Left ventricle myocardium superior (tissue), 1 donor: ENCODE data around the gene AADACL3. TPM values are rescaled to one million over a fixed set of nuclear protein-coding genes. Genes with fewer than 3 reads are reported as not detected.
A peak's percentile ranks its signal among the peaks of the same experiment; 100 is the strongest.
"Not testable (repeated sequence)": the region's sequence is repeated elsewhere in the genome, so short reads cannot be mapped to it uniquely, and the experiment has no call there.

ENCODE experiments used
- ATAC-seq: fragments of 200-7000 bp; cut with Tn5 transposase; one replicate; pipeline ENCODE4 v1.9.1; 2020; ENCODE audit warnings: mild to moderate bottlenecking, moderate library complexity
- DNase-seq: peaks from one replicate; pipeline ENCODE4 v3.0.0-alpha.2; 2020
- intact Hi-C: fragments of 100-400 bp; cut with micrococcal nuclease; formaldehyde crosslinking; loops from one replicate; pipeline ENCODE4 v1.11.0; 2022
- total RNA-seq: library from RNA; stranded (reverse); fragmentation: NEBNext Ultra II Directional; extraction: Animal tissue kit (Norgen Biotek cat#: 25700); gene quantifications from one replicate; pipeline ENCODE4 v1.2.1, GENCODE V29; 2021
- donor health status: DM: no; HTN: yes; CAD: no; lungs with severe emphysema.

AADACL3 gene
- total RNA-seq, 1 donor from 2014 or later = not detected

DNA sequence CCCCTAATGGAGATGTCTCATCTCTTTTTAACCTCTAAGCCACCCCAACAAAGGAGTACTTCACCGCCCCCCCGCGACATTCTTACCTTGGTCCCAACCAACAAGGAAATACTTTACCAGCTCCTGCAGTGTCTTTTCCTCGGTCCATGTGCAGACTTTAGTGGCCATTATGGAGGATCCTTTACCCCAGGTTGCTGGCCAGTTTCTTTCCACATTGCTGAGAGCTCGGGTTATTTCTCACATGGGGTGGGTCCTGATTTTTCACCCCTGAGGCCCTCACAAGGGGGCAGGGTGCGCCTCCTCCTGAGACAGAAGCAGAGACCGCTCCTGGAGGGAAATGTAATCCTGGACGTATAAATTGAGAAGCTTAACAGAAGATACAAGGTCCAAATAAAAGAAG lies 3.0 kb upstream of the AADACL3 start:
- no peak for DNase-seq
- ATAC-seq = no peak
- intact Hi-C loops = no loop called here

DNA sequence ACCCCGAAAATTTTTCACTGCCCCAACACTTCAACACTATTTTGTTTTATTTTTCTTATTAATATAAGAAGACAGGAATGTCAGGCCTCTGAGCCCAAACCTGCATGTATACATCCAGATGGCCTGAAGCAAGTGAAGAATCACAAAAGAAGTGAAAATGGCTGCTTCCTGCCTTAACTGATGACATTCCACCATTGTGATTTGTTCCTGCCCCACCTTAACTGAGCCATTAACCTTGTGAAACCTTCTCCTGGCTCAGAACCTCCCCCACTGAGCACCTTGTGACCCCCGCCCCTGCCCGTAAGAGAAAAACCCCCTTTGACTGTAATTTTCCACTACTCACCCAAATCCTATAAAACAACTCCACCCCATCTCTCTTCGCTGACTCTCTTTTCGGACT lies 2.3 kb upstream of the AADACL3 start:
- intact Hi-C loops, DNase-seq, ATAC-seq: not testable (repeated sequence)

DNA sequence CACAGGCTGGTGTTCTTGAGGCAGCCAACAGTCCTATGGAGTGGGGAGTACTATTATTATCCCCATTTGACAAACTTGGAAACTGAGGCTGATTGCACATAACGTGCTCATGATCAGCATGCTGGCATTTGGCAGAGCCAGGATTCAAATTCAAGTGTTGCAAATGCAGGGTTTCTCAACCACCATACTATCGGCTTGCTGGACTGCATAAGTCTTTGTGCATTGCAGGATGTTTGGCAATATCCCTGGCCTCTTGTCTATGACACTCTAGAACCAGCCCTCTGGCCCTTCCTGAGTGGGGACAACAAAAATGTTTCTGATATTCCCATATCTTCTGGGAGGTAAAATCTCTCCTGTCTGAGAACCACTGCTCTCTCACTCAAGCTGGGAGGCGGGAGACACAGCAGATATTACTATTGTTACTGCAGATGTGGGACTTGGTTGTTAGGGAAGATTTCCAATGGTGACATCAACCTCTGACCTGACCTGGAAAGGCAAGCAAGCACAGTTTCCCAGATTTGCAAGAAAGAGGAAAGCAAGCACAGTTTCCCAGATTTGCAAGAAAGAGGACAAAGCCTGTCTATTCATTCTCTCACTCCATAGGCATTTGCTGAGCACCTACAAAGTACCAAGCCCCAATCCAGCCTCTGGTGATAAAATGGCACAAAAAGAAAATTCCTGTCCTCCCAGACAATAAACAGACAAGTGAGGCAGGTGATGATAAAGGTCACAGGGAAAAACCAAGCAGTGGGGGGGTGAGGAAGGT lies 1.0 kb upstream of the AADACL3 start:
- ATAC-seq (no peak), DNase-seq (no peak)
- intact Hi-C loops = no loop called here

DNA sequence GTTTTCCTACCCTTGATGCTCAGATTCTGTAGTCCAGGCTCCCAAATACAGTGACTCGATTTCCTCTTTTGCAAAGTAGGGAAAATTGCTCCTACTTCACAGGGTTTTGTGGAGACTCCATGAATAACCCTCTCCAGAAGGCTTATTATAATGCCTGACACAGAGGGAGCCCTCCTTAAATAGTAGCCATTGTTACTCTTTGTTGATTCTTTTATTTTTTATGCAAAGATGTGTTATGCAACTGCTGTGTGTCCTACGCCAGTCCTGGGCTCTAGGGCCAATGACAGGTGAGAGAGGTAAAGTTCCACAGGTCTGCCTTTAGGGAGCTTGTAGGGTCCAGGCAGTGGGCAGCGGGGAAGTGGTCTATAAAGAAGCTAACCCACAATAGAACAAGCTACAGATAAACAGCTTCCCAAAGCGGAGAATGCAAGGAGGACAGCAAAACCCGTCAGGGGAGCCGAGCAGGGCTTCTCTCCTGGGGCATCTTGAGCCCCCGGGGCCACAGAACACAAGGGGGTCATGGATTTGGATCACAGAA lies 1.5 kb downstream of the AADACL3 start:
- intact Hi-C loops = no loop called here
- ATAC-seq (no peak), DNase-seq (no peak)

DNA sequence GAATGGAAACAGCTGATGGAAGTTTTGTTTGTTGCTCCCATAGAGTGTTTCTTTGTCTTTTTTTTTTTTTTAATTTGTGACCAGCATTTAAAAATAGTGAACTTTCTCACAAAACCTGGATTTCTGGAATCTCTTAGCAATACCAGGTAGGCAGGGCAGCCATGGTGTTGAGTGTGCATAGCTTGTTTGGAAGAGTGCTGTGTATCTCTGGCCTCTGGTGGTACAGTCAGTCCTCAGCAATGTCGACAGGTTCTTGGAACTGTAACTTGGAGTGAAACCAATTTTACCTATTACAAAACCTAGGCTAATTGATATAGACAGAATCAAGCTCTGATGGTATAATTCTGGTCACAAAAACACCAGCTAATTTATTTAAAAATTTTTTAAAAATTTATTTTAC lies 6.7 kb downstream of the AADACL3 start:
- intact Hi-C loops = no loop called here
- DNase-seq (no peak), ATAC-seq (peak; percentile 59)

DNA sequence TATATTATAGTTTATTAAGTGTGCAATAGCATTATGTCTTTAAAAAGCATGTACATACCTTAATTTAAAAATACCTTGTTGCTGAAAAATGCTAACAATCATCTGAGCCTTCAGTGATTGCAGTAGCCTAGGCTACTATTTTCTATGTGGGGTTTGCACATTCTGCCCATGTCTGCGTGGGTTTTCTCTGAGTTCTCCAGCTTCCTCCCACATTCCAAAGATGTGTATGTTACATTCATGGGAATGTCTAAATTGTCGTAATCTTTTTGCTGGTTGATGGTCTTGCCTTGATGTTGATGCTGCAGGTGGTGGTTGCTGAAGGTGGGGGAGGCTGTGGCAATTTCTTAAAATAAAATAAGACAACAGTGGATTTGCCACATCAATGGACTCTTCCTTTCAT lies 12.5 kb downstream of the AADACL3 start:
- no peak for ATAC-seq
- DNase-seq = no peak
- intact Hi-C loops = no loop called here

DNA sequence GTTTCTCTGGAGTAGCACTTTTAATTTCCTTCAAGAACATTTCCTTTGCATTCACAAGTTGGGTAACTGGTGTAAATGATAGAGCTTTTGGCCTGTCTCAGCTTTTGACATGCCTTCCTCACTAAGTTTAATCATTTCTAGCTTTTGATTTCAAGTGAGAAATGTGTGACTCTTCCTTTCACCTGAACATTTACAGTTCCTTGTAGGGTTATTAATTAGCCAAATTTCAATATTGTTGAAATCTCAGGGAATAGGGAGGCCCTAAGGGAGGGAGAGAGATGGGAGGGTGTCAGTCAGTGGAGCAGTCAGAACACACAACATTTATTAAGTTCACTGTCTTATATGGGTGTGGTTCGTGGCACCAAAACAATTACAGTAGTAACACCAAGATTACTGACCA lies 14.2 kb downstream of the AADACL3 start:
- intact Hi-C loops = no loop called here
- no peak for DNase-seq
- ATAC-seq = no peak

DNA sequence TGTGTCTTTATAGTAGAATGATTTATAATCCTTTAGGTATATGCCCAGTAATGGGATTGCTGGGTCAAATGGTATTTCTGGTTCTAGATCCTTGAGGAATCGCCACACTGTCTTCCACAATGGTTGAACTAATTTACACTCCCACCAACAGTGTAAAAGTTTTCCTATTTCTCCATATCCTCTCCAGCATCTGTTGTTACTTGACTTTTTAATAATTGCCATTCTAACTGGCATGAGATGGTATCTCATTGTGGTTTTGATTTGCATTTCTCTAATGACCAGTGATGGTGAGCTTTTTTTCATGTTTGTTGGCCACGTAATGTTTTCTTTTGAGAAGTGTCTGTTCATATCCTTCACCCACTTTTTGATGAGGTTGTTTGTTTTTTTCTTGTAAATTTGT lies 15.2 kb downstream of the AADACL3 start:
- ATAC-seq, intact Hi-C loops, DNase-seq: not testable (repeated sequence)

DNA sequence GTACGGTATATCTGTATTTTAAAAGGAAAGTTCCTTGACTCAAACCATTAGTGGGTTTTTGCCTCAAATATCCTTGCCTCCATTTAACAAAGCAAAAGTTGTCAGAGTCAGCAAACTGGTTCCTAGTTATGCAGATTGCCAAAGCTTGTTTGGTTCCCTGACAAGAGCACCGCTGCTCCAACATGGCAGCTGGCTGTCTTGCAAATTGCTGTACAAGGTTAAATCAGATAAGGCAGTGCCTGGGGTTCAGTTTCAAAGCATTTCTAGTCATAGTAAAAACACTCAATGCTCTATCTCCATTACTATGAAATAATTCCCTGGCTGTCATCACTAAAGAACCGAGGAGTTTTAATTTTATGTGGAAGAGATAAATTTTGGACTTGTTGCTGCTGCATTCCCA lies 18.7 kb downstream of the AADACL3 start:
- ATAC-seq (no peak), DNase-seq (no peak)
- intact Hi-C loops = no loop called here

DNA sequence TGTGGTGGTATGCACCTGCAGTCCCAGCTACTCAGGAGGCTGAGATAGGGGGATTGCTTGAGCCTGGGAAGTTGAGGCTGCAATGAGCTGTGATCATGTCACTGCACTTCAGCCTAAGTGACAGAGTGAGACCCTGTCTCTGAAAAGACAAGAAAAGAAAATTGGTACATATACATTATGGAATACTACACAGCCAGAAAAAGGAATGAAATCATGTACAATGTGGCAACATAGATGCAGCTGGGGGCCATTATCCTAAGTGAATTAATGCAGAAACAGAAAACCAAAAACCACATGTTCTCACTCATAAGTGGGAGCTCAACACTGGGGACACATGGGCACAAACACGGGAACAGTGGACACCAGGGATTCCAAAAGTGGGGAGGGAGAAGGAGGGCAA lies 23.0 kb downstream of the AADACL3 start:
- DNase-seq (no peak), ATAC-seq (no peak)
- intact Hi-C loops = no loop called here

DNA sequence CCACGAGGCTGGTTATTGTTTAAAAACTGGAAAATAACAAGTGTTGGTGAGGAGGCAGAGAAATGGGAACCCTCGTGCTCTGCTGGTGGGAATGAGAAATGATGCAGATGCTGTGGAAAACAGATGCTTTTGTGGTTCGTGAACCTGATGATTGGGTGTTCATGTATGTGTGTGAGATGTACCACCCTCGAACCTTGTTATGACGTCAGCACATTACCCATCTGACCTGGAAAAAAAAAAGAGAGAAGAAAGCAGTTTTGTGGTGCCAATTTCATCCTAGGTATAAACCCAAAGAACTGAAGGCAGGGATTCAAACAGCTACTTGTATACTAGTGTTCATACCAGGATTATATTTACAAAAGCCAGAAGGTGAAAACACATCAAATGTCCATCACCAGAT lies 23.7 kb downstream of the AADACL3 start:
- ATAC-seq (no peak), DNase-seq (no peak)
- intact Hi-C loops = no loop called here

DNA sequence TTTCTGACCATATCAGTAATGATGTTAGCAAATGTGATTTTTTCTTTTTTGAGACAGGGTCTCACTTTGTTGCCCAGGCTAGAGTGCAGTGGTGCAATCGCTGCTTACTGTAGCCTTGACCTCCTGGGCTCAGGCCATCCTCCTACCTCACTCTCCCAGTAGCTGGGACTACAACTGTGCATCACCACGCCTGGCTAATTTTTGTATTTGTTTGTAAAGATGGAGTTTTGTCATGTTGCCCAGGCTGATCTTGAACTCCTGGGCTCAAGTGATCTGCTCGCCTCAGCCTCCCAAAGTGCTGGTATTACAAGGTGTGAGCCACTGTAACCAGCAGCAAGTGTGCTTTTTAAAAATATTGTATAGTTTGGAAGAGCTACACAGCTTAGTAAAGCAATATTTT lies 26.0 kb downstream of the AADACL3 start:
- ATAC-seq = no peak
- intact Hi-C loops = no loop called here
- no peak for DNase-seq

DNA sequence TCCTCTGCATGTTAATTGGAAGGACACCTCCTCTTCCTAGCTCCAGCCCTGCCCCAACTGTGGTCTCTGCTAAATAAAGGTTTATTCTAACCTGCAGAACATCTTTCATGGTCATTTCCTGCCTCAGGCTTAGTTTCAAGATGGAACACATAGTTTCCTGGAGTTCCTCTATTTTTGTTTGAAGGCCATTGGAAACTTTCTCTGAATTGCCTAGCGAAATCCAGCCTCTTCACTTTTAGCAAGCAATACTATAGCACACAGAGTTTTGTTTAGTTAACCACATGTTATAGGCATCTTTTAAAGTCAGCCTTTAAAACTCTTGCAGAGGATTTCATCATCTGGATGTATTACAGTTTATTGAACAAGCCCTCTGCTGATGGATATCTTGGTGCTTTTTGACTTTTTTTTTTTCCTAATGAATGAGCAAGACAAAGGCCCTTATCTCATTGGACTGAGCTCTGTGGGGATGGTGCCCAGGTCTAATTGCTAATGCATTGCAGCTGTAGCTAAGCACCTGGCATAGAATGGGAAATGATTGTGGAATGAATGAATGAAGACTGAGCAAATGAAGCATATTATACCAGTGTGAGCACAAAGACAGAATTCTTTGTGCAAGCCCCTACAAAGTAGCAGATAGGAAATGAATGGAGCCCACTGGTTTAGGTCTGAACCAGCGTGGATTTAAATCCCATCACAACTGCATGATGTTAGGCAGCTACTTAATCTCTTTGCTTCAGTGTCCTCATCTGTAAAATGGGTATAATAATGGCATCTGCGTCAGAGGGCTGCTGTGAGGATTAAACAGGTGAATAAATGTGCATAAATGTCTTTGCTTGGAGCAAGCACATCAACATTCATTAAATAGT lies 29.4 kb downstream of the AADACL3 start:
- no peak for ATAC-seq
- intact Hi-C loops = no loop called here
- no peak for DNase-seq

DNA sequence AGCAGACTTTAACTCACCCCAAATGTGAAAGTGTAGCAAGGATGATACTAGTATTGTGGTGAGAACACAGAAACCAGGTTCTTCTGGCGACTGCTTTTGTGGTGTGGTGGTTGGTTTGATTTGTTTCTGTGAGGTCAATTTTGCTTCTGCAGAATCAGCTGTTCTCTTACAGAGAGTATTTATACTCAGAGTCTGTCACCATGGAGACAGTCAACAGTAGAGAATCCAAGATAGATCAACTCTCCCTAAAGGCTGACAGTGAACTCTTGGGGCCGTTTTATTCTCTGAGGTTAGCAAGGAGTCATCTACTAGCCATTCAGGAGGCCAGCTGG lies 30.0 kb downstream of the AADACL3 start, which contains the start of gene CFAP107:
CFAP107 (plus strand) TSS at position 209 of the 332 bp plus-strand sequence. CDS start 231 bp downstream, outside the sequence.
- ATAC-seq (no peak), DNase-seq (no peak)
- intact Hi-C loops = no loop called here

DNA sequence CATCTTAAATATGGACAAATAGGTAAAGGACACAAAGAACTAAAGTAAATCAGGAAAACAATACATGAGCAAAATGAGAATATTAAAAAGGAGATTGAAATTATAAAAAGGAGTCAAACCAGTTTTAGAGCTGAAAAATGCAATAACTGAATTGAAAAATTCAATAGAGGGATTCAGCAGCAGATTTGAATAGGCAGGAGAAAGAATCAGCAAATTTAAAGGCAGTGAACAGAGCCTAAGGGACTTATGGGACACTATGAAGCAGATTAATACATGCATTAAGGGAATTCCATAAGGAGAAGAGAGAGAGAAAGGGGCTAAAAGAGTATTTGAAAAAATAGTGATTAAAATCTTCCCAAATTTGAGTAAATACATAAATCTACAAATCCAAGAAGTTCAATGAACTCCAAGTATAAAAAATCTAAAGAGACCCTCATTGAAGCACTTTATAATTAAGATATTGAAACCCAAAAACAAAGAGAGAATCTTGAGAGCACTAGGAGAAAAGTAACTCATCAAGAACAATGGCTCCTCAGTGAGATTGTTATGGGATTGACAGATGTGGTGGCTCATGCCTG lies 33.0 kb downstream of the AADACL3 start:
- ATAC-seq (no peak), DNase-seq (no peak)
- intact Hi-C loops = no loop called here

DNA sequence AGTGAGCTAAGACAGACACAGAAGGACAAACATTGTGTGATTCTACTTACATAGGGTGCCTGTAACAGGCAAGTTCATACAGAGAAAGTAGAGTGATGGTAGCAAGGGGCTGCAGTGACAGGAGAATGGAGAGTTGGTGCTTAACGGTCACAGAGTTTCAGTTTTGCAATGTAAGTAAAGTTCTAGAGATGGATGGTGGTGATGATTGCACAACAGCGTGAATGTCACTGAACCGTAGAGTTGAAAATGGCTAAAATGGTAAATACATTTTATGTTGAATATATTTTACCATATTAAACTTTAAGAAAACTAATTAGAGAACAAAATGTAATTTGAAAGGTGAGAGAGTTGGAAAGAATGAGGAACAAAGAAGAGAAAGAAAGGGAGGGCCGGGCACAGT lies 38.8 kb downstream of the AADACL3 start:
- intact Hi-C loops = no loop called here
- no peak for DNase-seq
- ATAC-seq = no peak

DNA sequence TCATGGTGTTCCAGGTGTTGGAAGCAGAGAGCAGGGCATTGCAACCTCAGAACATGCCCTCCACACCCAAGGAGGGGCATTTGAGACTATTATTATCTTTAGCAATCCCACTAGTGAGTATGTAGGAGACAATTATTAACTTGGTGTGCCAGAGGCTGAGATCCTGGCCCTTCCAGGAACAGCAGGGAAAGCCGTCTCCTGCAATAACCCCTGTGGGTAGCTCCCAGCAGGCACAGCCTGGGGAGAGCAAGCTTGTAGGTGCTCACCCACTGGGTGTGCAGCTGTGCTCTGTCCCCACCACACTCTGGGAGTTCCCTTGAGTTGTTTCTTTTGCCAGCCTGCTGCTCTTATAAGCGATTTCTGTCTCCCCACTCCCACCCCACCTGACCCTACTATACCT lies 40.4 kb downstream of the AADACL3 start:
- intact Hi-C loops = no loop called here
- no peak for DNase-seq
- ATAC-seq = no peak

DNA sequence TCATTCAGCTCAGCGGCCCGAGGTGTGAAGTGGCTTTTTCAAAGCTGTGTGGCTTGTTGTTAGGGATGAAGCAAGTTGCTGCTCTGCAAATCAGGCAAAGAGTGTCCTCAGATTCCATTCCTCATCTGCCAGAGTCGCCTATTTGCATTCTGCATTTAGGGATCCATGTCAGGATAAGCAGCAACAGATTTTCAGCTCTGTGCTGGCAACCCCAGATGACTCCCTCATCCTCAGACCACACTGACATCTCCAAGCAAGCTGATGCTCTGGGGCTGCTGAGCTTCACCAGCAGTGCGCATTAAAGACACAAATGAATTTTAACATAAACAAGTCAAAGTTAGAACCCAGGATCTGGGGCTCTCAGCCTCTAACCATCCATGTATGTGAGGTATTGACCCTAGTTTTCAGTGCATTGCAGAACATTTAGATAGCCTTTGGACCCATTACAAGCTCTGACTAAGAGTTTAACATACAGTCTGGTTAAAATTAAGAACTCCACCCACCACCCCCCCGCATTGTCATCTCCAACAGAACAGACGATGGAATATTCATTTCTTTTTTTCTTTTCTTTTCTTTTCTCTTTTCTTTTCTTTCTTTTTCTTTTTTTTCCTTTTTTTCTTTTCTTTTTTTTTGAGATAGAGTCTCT lies 41.0 kb downstream of the AADACL3 start:
- ATAC-seq = no peak
- intact Hi-C loops = no loop called here
- no peak for DNase-seq

DNA sequence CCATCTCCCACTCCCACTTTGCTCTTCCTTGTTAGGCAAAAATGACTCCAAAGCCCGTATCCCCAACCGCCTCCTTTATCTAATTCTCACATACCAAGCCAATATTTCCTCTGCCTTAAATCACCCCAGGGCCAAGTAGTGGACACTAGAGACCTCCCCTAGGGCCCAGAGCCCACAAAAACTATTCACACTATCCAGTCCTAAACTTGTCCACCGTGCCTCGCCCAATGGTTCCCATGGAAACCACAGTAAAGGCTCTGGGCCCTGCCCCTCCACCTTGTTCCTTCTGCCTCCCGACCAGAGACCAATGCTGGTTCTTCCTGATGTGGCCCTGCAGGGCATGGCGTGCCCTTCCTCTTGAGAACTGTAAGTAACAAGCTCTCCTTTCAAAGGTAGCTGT lies 41.9 kb downstream of the AADACL3 start:
- ATAC-seq (no peak), DNase-seq (no peak)
- intact Hi-C loops = no loop called here
